Right lobe of liver (tissue), 6 donors: ENCODE measurements around the gene ACOX1. TPM values are rescaled to one million over a fixed set of nuclear protein-coding genes. Genes with fewer than 3 reads are reported as not detected.

ENCODE experiments used
- ATAC-seq, 4 donors: fragments of 200-7000 bp; cut with Tn5 transposase; one replicate each; pipeline ENCODE4 v1.9.1; 2020; ENCODE audit warnings: mild to moderate bottlenecking in 4 of 4, moderate library complexity in 4 of 4
- DNase-seq, 3 donors: peaks; one replicate each; pipeline ENCODE4 v3.0.0-alpha.2; 2020
- H3K27ac ChIP-seq, 3 donors: fragments of 200-600 bp; one replicate each; pipeline ENCODE4 v1.8.0; 2022
- H3K27me3 ChIP-seq, 2 donors: fragments of 200-600 bp; one replicate each; pipeline ENCODE4 v1.8.0; 2022
- H3K36me3 ChIP-seq, 4 donors: fragments of 200-600 bp; sonication (generic) in 1 of 4; one replicate each; pipeline versions ENCODE4 v1.5.1 to v1.8.0; 2017 to 2022; ENCODE audit warnings: control low read depth in 1 of 4
- H3K4me1 ChIP-seq, 4 donors: fragments of 200-600 bp; sonication (generic) in 1 of 4; one replicate each; pipeline versions ENCODE4 v1.5.1 to v1.8.0; 2017 to 2022; ENCODE audit warnings: control low read depth in 1 of 4
- H3K4me3 ChIP-seq, 3 donors: fragments of 200-600 bp; one replicate each; pipeline ENCODE4 v1.8.0; 2022
- H3K9me3 ChIP-seq, 4 donors: fragments of 200-600 bp; sonication (generic) in 1 of 4; one replicate each; pipeline versions ENCODE4 v1.5.1 to v1.8.0; 2017 to 2022; ENCODE audit warnings: control low read depth in 1 of 4
- POLR2A ChIP-seq: fragments of 450-650 bp; IDR thresholded peaks from one replicate; pipeline ENCODE4 v1.6.1; 2017; ENCODE audit warnings: antibody characterized with exemption, mild to moderate bottlenecking
- WGBS: methylation state at CpG from one replicate; pipeline ENCODE4 v1.1.6; 2018; ENCODE audit warnings: low coverage, low lambda C conversion rate; ENCODE audit not compliant: insufficient coverage; ENCODE audit errors: missing lambda C conversion rate; 5-methylcytosine and 5-hydroxymethylcytosine counted together
- intact Hi-C, 2 donors: fragments of 100-400 bp; cut with DNase I; formaldehyde crosslinking; loops; one replicate each; pipeline versions ENCODE4 v1.11.2 to v1.14.1; 2022
- total RNA-seq, 6 experiments: library from RNA; depleted of rRNA in 2 of 6; stranded (reverse); fragments of >200 nt in 2 of 6; fragmentation: NEBNext Ultra II Directional in 3 of 6; extraction: Animal tissue kit (Norgen Biotek cat#: 25700) in 3 of 6; gene quantifications; one replicate each; pipeline versions ENCODE4 v1.1.0 to v1.2.4, GENCODE V29; 2016 to 2023
- TF ChIP-seq, protein P1 (sequence below), 4 donors: fragments of 200-600 bp in 3 of 4; fragments of 450-650 bp in 1 of 4; IDR thresholded peaks; one replicate each; pipeline versions ENCODE4 v1.5.1 to v1.8.0; 2016 to 2022; ENCODE audit warnings: antibody characterized with exemption in 4 of 4, mild to moderate bottlenecking in 2 of 4
- donor health status: DM: no; HTN: yes; CAD: no.
- donor health status: DM: no; HTN: no; CAD: no.
- donor health status: DM: no; HTN: no; CAD: no.
- donor health status: DM: no; HTN: yes; CAD: no.
- donor health status: DM: no; HTN: yes; CAD: no.

ACOX1 gene
- total RNA-seq, 6 experiments from 2014 or later, result 112 to 202 (median 190) TPM

DNA sequence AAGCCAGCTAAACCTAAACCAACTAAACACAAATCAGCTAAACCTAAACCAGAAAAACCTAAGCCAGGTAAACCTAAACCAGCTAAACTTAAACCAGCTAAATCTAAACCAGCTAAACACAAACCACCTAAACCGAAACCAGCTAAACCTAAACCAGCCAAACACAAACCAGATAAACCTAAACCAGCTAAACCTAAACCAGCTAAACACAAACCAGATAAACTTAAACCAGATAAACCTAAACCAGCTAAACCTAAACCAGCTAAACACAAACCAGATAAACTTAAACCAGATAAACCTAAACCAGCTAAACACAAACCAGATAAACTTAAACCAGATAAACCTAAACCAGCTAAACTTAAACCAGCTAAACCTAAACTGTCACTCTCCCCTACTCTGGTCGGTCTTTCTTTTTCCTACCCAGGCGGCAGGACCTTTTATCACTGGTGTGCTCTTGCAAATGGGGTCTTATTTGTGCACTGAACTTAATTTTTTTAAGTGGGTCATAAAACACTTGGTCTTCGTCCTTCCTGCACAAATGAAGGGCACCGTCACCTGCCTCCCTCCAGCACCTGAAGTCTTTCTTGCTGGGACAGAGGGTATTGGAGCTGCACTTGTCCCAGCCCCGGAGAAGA lies 41.0 kb upstream of the ACOX1 start:
- no peak for ATAC-seq
- no peaks in the 10 kb centered on the region for H3K9me3 ChIP-seq
- H3K27me3 ChIP-seq, result no peaks in the 10 kb centered on the region
- H3K36me3 ChIP-seq, result no peaks in the 10 kb centered on the region
- 80% methylated on average over 6 of the region's 6 CpGs for WGBS
- H3K4me3 ChIP-seq, result no peak overlapping the region
- no peak for TF ChIP-seq POLR2A
- TF ChIP-seq, protein P1, sequence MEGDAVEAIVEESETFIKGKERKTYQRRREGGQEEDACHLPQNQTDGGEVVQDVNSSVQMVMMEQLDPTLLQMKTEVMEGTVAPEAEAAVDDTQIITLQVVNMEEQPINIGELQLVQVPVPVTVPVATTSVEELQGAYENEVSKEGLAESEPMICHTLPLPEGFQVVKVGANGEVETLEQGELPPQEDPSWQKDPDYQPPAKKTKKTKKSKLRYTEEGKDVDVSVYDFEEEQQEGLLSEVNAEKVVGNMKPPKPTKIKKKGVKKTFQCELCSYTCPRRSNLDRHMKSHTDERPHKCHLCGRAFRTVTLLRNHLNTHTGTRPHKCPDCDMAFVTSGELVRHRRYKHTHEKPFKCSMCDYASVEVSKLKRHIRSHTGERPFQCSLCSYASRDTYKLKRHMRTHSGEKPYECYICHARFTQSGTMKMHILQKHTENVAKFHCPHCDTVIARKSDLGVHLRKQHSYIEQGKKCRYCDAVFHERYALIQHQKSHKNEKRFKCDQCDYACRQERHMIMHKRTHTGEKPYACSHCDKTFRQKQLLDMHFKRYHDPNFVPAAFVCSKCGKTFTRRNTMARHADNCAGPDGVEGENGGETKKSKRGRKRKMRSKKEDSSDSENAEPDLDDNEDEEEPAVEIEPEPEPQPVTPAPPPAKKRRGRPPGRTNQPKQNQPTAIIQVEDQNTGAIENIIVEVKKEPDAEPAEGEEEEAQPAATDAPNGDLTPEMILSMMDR (IDR thresholded peaks at IDR 0.05), result no peak
- intact Hi-C loops, result loop anchor here in 1 of 2 donors (10.0 kb wide), 1 partner anchor 265 kb away; no protein-coding TSS in a partner anchor
- H3K4me1 ChIP-seq, result no peaks in the 10 kb centered on the region
- DNase-seq, result no peak
- no peak overlapping the region for H3K27ac ChIP-seq

DNA sequence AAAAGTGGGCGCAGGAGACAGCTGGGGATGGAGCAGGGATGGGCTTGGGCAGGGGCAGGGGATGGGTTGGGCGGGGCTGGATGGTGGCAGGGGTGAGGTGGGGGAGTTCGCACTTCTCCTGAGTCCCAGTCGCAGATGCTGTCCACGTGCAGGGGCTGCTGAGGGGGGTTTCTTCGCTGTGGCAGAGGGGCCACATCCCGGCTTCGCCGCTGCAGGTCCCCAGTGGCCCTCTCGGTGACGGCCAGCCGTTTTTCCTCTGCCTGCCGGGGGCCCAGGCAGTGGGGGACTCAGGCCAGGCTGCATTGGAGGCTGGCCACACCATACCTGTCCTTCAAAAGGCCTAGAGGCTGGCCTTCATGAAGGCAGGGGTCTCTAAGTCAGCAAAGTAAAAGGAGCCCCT lies 39.8 kb upstream of the ACOX1 start:
- no peak for TF ChIP-seq POLR2A
- intact Hi-C loops, result loop anchor here in 1 of 2 donors (10.0 kb wide), 1 partner anchor 266 kb away; no protein-coding TSS in a partner anchor
- H3K27me3 ChIP-seq, result no peaks in the 10 kb centered on the region
- H3K9me3 ChIP-seq, result no peaks in the 10 kb centered on the region
- WGBS, result no CpG with 5 or more reads among the region's 13 CpGs
- DNase-seq, result no peak
- H3K4me1 ChIP-seq, result no peaks in the 10 kb centered on the region
- H3K27ac ChIP-seq, result no peak overlapping the region
- no peak overlapping the region for H3K4me3 ChIP-seq
- no peaks in the 10 kb centered on the region for H3K36me3 ChIP-seq
- ATAC-seq, result no peak

DNA sequence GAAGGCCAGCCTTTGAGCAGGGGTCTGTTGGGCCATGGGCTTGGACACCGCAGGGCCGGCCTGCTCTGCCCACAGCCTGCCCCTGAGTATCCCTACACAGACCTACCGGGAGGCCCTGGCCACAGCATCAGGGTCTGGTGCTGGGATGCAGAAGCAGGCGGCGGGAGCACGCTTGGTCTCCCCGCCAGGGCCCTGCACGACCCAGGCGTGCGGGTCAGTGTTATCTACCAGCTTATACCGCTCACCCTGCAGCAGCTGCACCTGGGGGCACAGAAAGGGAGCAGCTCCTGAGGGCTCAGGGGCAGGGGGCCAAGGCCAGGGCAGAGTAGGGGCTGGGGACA lies 39.3 kb upstream of the ACOX1 start:
- intact Hi-C loops, result loop anchor here in 1 of 2 donors (10.0 kb wide), 1 partner anchor 266 kb away; no protein-coding TSS in a partner anchor
- WGBS, result no CpG with 5 or more reads among the region's 11 CpGs
- no peak overlapping the region for H3K4me3 ChIP-seq
- TF ChIP-seq POLR2A, result no peak
- TF ChIP-seq, protein P1 (IDR thresholded peaks at IDR 0.05), result no peak
- H3K27ac ChIP-seq, result no peak overlapping the region
- ATAC-seq (no peak), DNase-seq (no peak)
- H3K27me3 ChIP-seq, result no peaks in the 10 kb centered on the region
- no peaks in the 10 kb centered on the region for H3K36me3 ChIP-seq
- H3K9me3 ChIP-seq, result no peaks in the 10 kb centered on the region
- H3K4me1 ChIP-seq, result no peaks in the 10 kb centered on the region

DNA sequence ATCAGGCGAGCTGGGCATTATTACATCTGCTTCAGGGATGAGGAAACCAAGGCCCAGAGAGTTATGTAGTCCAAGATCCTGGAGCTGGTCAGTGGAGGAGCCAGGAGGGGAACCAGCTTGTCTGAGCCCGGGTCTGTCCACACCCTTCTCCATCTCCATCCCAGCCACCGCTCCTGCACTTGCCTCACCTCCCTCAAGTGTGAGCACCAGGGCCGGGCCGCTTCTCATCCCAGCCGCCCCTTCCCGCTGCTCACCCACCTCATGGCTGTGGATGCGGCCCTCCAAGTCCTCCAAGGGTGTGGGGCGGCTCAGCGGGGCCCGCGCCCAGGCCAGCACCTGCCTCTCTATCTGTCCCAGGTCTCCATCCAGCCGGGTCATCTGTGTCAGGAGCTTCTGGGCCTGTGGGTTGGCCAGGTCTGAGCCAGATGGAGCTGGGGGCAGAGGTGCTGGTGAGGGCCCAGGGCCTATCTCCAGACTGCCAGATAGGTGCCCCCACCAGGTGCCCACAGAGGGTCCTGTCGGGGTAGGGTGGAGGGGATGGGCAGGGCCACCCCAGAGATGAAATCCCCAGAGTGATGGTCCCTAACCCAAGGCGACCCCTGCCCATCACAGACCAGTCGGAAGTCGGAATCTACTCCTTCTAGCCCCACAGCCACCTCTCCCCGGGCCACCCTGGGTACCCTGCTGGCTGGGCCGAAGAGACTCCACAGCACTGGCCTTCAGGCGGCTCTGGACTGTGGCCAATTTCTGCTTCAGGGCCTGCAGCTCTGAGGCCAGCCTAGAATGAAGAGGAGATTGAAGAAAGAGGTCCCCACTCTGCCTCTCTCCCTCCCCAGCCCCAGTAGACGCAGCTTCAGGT lies 38.7 kb upstream of the ACOX1 start:
- no peak for TF ChIP-seq POLR2A
- TF ChIP-seq, protein P1 (IDR thresholded peaks at IDR 0.05), result no peak
- DNase-seq (peak in 1 of 3 donors; percentile 43), ATAC-seq (no peak)
- H3K4me1 ChIP-seq, result no peaks in the 10 kb centered on the region
- H3K4me3 ChIP-seq, result no peak overlapping the region
- WGBS, result 67% methylated on average over 1 of the region's 21 CpGs
- H3K27me3 ChIP-seq, result no peaks in the 10 kb centered on the region
- no peaks in the 10 kb centered on the region for H3K36me3 ChIP-seq
- no peak overlapping the region for H3K27ac ChIP-seq
- intact Hi-C loops, result loop anchor here in 1 of 2 donors (10.0 kb wide), 1 partner anchor 267 kb away; no protein-coding TSS in a partner anchor
- H3K9me3 ChIP-seq, result no peaks in the 10 kb centered on the region

DNA sequence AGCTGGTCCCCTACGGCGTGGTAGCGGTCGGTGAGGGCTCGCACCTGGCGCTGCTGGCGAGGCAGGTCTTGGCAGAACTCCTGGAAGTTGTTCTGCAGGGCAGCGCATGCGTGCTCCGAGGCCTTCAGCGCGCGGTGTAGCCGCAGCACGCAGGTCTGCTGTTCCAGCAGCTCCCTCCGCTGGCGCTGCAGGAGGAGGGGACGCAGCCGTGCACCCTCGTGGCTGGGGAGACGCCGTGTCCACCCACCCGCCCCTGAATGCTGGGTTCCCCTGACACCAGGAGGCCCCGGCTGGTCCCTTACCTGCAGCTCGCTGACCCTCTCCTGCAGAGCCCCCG lies 35.9 kb upstream of the ACOX1 start:
- ATAC-seq (peak in 1 of 4 donors; percentile 5), DNase-seq (peak in 2 of 3 donors; percentile 25 to 47)
- Histone ChIP-seq H3K27me3 (no peaks in the 10 kb centered on the region), H3K4me3 (no peak overlapping the region), H3K36me3 (no peaks in the 10 kb centered on the region), H3K27ac (no peak overlapping the region), H3K4me1 (no peaks in the 10 kb centered on the region), H3K9me3 (no peaks in the 10 kb centered on the region)
- intact Hi-C loops, result loop anchor here in 1 of 2 donors (10.0 kb wide), 1 partner anchor 270 kb away; no protein-coding TSS in a partner anchor
- no CpG with 5 or more reads among the region's 26 CpGs for WGBS
- TF ChIP-seq, protein P1 (IDR thresholded peaks at IDR 0.05), result no peak
- no peak for TF ChIP-seq POLR2A
